Smooth muscle cell (in vitro differentiated cells): ENCODE measurements around the gene OR6C70. TPM values are rescaled to one million over a fixed set of nuclear protein-coding genes. Genes with fewer than 3 reads are reported as not detected.
"Not testable (repeated sequence)": the region's sequence is repeated elsewhere in the genome, so short reads cannot be mapped to it uniquely, and the experiment has no call there.

ENCODE experiments used
- DNase-seq: peaks from one replicate; lab custom pipeline; 2025; ENCODE audit not compliant: unreplicated experiment; lab: John Stamatoyannopoulos, UW
- H2AFZ ChIP-seq: fragments of 200-600 bp; sonication (generic); 2 replicates; pipeline ENCODE4 v1.6.0; 2016; ENCODE audit warnings: antibody characterized with exemption, low read depth, mild to moderate bottlenecking
- H3F3A ChIP-seq: fragments of 200-600 bp; sonication (generic); 2 replicates; pipeline ENCODE4 v1.6.0; 2017; ENCODE audit warnings: antibody characterized with exemption, low read depth
- H3K27ac ChIP-seq: fragments of 200-600 bp; sonication (generic); 2 replicates; pipeline ENCODE4 v1.5.1; 2016; ENCODE audit warnings: low read depth, mild to moderate bottlenecking
- H3K27me3 ChIP-seq: fragments of 200-600 bp; sonication (generic); 2 replicates; pipeline ENCODE4 v1.6.1; 2016; ENCODE audit warnings: low read depth, mild to moderate bottlenecking
- H3K36me3 ChIP-seq: fragments of 200-600 bp; sonication (generic); 2 replicates; pipeline ENCODE4 v1.5.1; 2016; ENCODE audit warnings: low read depth
- H3K4me1 ChIP-seq: fragments of 200-600 bp; sonication (generic); 2 replicates; pipeline ENCODE4 v1.5.1; 2016; ENCODE audit warnings: low read depth
- H3K4me2 ChIP-seq: fragments of 200-600 bp; sonication (generic); 2 replicates; pipeline ENCODE4 v1.6.0; 2016; ENCODE audit warnings: mild to moderate bottlenecking
- H3K4me3 ChIP-seq: fragments of 200-600 bp; sonication (generic); 2 replicates; pipeline ENCODE4 v1.5.1; 2016; ENCODE audit warnings: mild to moderate bottlenecking
- H3K79me2 ChIP-seq: fragments of 200-600 bp; sonication (generic); 2 replicates; pipeline ENCODE4 v1.6.0; 2016; ENCODE audit warnings: low read depth, mild to moderate bottlenecking
- H3K9ac ChIP-seq: fragments of 200-600 bp; sonication (generic); 2 replicates; pipeline ENCODE4 v1.6.0; 2016; ENCODE audit warnings: low read depth
- H3K9me3 ChIP-seq: fragments of 200-600 bp; sonication (generic); replicated peaks from 2 replicates; pipeline ENCODE4 v1.5.1; 2016; ENCODE audit warnings: low read depth
- H4K20me1 ChIP-seq: fragments of 200-600 bp; sonication (generic); 2 replicates; pipeline ENCODE4 v1.6.0; 2016; ENCODE audit warnings: low read depth
- WGBS: methylation state at CpG from one replicate; pipeline ENCODE4 v1.1.7; 2016; ENCODE audit warnings: low lambda C conversion rate; 5-methylcytosine and 5-hydroxymethylcytosine counted together
- polyA plus RNA-seq: library from polyadenylated mRNA; unstranded; fragments of >200 nt; fragmentation: Nextera tagmentation; extraction: Ambion mirVana; gene quantifications from 2 replicates; pipeline ENCODE4 v1.2.1, GENCODE V29; 2016
- total RNA-seq: library from RNA; depleted of rRNA; stranded (reverse); fragments of >200 nt; gene quantifications from 2 replicates; pipeline ENCODE4 v1.2.3, GENCODE V29; 2014
- TF ChIP-seq, protein P1 (sequence below): fragments of 200-600 bp; sonication (generic); IDR thresholded peaks from 2 replicates; pipeline ENCODE4 v1.5.1; 2017; ENCODE audit warnings: borderline replicate concordance, mild to moderate bottlenecking, antibody characterized with exemption; ENCODE audit not compliant: insufficient read depth, poor library complexity, severe bottlenecking

OR6C70 gene
- total and polyA plus RNA-seq, 2 experiments from 2014 or later = not detected

DNA sequence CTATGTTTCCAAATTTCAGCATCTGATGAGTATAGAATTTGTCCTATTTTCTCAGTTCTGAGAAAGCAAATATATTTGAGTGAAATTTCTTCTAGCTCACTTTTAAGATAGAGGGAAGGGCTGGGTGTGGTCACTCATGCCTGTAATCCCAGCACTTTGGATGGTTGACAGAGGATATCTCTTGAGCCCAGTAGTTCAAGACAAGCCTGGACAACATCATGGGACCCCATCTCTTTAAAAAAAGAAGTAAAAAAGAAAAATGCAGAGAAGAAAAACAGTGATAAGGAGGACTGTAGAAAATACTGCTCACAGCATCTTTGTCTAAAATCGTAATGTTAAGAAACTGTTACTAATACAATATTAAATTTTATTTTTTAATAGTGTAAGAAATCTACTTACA lies 2.3 kb upstream of the OR6C70 start:
- TF ChIP-seq, protein P1, sequence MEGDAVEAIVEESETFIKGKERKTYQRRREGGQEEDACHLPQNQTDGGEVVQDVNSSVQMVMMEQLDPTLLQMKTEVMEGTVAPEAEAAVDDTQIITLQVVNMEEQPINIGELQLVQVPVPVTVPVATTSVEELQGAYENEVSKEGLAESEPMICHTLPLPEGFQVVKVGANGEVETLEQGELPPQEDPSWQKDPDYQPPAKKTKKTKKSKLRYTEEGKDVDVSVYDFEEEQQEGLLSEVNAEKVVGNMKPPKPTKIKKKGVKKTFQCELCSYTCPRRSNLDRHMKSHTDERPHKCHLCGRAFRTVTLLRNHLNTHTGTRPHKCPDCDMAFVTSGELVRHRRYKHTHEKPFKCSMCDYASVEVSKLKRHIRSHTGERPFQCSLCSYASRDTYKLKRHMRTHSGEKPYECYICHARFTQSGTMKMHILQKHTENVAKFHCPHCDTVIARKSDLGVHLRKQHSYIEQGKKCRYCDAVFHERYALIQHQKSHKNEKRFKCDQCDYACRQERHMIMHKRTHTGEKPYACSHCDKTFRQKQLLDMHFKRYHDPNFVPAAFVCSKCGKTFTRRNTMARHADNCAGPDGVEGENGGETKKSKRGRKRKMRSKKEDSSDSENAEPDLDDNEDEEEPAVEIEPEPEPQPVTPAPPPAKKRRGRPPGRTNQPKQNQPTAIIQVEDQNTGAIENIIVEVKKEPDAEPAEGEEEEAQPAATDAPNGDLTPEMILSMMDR = no peak
- Histone ChIP-seq H3K27ac (no peak overlapping the region), H3K4me1 (no peaks in the 10 kb centered on the region), H3K27me3 (no peaks in the 10 kb centered on the region), H3K4me2 (no peak overlapping the region), H3K4me3 (no peak overlapping the region), H3K79me2 (no peaks in the 10 kb centered on the region), H3K9ac (no peak overlapping the region), H3K36me3 (no peaks in the 10 kb centered on the region), H3F3A (no peaks in the 10 kb centered on the region), H2AFZ (no peak overlapping the region), H4K20me1 (no peaks in the 10 kb centered on the region), H3K9me3 (no peaks in the 10 kb centered on the region)
- DNase-seq = no peak
- 87% methylated on average over 1 of the region's 1 CpG for WGBS

DNA sequence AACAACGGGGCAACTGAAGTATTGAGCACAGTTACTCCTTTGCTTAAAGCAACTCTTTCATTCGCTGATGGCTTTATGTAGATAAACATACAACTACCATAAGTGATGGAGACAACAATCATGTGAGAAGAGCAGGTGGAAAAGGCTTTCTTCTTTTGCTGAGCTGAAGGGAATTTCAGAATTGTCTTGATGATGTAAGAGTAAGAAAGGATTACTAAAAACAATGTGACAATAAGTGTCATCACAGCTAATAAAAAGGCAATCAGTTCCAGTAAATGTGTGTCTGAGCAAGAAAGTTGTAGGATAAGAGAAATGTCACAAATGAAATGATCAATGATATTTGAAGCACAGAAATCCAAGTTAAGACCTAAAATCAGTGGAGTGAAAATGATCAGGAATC lies 647 bp downstream of the OR6C70 start:
- Histone ChIP-seq H3K79me2 (no peaks in the 10 kb centered on the region), H3K27ac (no peak overlapping the region), H2AFZ (no peak overlapping the region), H3K27me3 (no peaks in the 10 kb centered on the region), H3F3A (no peaks in the 10 kb centered on the region), H3K9me3 (no peaks in the 10 kb centered on the region), H3K4me3 (no peak overlapping the region), H4K20me1 (no peaks in the 10 kb centered on the region), H3K4me2 (no peak overlapping the region), H3K9ac (no peak overlapping the region), H3K4me1 (no peaks in the 10 kb centered on the region), H3K36me3 (no peaks in the 10 kb centered on the region)
- TF ChIP-seq, protein P1 = no peak
- DNase-seq = no peak
- 79% methylated on average over 2 of the region's 2 CpGs for WGBS

DNA sequence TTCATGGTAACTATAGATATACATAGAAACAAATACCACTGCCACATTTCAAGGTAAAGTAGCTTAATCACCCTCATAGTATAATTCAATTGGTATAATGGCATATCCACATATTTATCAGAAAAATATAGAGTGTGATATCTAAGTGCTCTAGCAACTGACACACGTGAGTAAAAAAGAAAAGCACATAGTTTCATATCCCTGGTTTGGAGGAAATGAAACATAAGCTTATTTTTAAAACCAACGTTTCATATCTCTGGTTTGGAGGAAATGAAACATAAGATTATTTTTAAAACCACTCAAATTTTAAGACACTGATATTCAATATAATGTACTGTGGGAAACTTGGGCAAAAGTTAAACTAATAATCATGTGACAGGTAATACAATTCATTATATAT lies 2.1 kb downstream of the OR6C70 start:
- Histone ChIP-seq H3K4me1 (no peaks in the 10 kb centered on the region), H3F3A (no peaks in the 10 kb centered on the region), H3K9ac (no peak overlapping the region), H3K4me3 (no peak overlapping the region), H3K4me2 (no peak overlapping the region), H2AFZ (no peak overlapping the region), H3K27ac (no peak overlapping the region), H3K9me3 (no peaks in the 10 kb centered on the region), H3K79me2 (no peaks in the 10 kb centered on the region), H3K27me3 (no peaks in the 10 kb centered on the region), H3K36me3 (no peaks in the 10 kb centered on the region), H4K20me1 (no peaks in the 10 kb centered on the region)
- 88% methylated on average over 2 of the region's 2 CpGs for WGBS
- TF ChIP-seq, protein P1 = no peak
- DNase-seq = no peak

DNA sequence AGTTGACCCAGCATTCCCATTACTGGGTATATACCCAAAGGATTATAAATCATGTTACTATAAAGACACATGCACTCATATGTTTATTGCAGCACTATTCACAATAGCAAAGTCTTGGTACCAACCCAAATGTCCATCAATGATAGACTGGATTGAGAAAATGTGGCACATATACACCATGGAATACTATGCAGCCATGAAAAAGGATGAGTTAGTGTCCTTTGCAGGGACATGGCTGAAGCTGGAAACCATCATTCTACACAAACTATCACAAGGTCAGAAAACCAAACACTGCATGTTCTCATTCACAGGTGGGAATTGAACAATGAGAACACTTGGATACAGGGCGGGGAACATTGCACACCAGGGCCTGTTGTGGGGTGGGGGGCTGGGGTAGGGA lies 5.0 kb downstream of the OR6C70 start:
- not testable (repeated sequence) for H3K9ac ChIP-seq, H3K4me1 ChIP-seq, H3K4me3 ChIP-seq, H3K36me3 ChIP-seq, H3F3A ChIP-seq, H3K27ac ChIP-seq, H3K27me3 ChIP-seq, DNase-seq, H2AFZ ChIP-seq, H4K20me1 ChIP-seq, H3K79me2 ChIP-seq, H3K9me3 ChIP-seq, H3K4me2 ChIP-seq
- WGBS = 90% methylated on average over 1 of the region's 1 CpG
